Ishikawa (cell line): Measurements from ENCODE around the gene PKD2L2.

Experiments
- CEBPB ChIP-seq: IDR thresholded peaks from 2 replicates; pipeline ENCODE4 v1.6.1; 2012
- CREB1 ChIP-seq: IDR thresholded peaks from 2 replicates; pipeline ENCODE4 v1.6.1; 2012; ENCODE audit warnings: low read depth
- EGR1 ChIP-seq: IDR thresholded peaks from 2 replicates; pipeline ENCODE4 v1.6.1; 2012
- EP300 ChIP-seq: IDR thresholded peaks from 2 replicates; pipeline ENCODE4 v1.6.1; 2012; ENCODE audit warnings: borderline replicate concordance
- FOXM1 ChIP-seq: IDR thresholded peaks from 2 replicates; pipeline ENCODE4 v1.6.1; 2012; ENCODE audit warnings: low read depth, borderline replicate concordance
- MAX ChIP-seq: IDR thresholded peaks from 2 replicates; pipeline ENCODE4 v1.6.1; 2012
- NFIC ChIP-seq: IDR thresholded peaks from 2 replicates; pipeline ENCODE4 v1.6.1; 2012
- RAD21 ChIP-seq: IDR thresholded peaks from 2 replicates; pipeline ENCODE4 v1.6.1; 2012; ENCODE audit warnings: low read depth
- REST ChIP-seq: IDR thresholded peaks from 2 replicates; pipeline ENCODE4 v1.6.1; 2012; ENCODE audit warnings: low read depth, mild to moderate bottlenecking
- TAF1 ChIP-seq: IDR thresholded peaks from 2 replicates; pipeline ENCODE4 v1.6.1; 2012; ENCODE audit warnings: low read depth, mild to moderate bottlenecking
- TCF12 ChIP-seq: IDR thresholded peaks from 2 replicates; pipeline ENCODE4 v1.6.1; 2012; ENCODE audit warnings: low read depth
- TEAD4 ChIP-seq: IDR thresholded peaks from 2 replicates; pipeline ENCODE4 v1.6.1; 2012
- USF1 ChIP-seq: IDR thresholded peaks from 2 replicates; pipeline ENCODE4 v1.6.1; 2012
- YY1 ChIP-seq: IDR thresholded peaks from 2 replicates; pipeline ENCODE4 v1.6.1; 2012; ENCODE audit warnings: low read depth
- ZBTB7A ChIP-seq: IDR thresholded peaks from 2 replicates; pipeline ENCODE4 v1.6.1; 2012; ENCODE audit warnings: low read depth

PKD2L2 gene

GRCh38 chr5:137933491-137933911, 44.2 kb downstream of the PKD2L2 start:
- TF ChIP-seq RAD21 (no peak), USF1 (no peak), CREB1 (no peak), EGR1 (no peak), TCF12 (no peak), TEAD4 (no peak), CEBPB (no peak), MAX (no peak), NFIC (no peak), REST (no peak), YY1 (no peak), TAF1 (no peak)

- no peak for TF ChIP-seq MAX
- no peak for TF ChIP-seq CEBPB
- no peak for TF ChIP-seq TAF1
- no peak for TF ChIP-seq TCF12
- no peak for TF ChIP-seq NFIC
- TF ChIP-seq YY1 = no peak
- TF ChIP-seq RAD21 = no peak
- no peak for TF ChIP-seq REST
- no peak for TF ChIP-seq TEAD4
- no peak for TF ChIP-seq EP300
- TF ChIP-seq USF1 = no peak
- TF ChIP-seq EGR1 = no peak
- no peak for TF ChIP-seq CREB1
- no peak for TF ChIP-seq FOXM1
- TF ChIP-seq ZBTB7A = no peak
Observed at GRCh38 chr5:137935190-137935589, 45.9 kb downstream of the PKD2L2 start.

- TF ChIP-seq CEBPB (no peak), TAF1 (no peak), FOXM1 (no peak), ZBTB7A (no peak), RAD21 (no peak), EP300 (no peak)
Observed at GRCh38 chr5:137935694-137936093, 46.4 kb downstream of the PKD2L2 start.

GRCh38 chr5:137937994-137938750, 48.9 kb downstream of the PKD2L2 start:
- TF ChIP-seq REST (no peak), RAD21 (no peak), TEAD4 (no peak), USF1 (no peak), ZBTB7A (no peak), MAX (no peak), FOXM1 (no peak), EGR1 (no peak), CREB1 (no peak), CEBPB (no peak), NFIC (no peak), TCF12 (no peak), EP300 (no peak), YY1 (no peak), TAF1 (no peak)
